Naive thymus-derived CD4-positive, alpha-beta T cell (primary cell): ENCODE data around the gene CAMK4. TPM values are rescaled to one million over a fixed set of nuclear protein-coding genes. Genes with fewer than 3 reads are reported as not detected.

Experiments used
- ATAC-seq: fragments of 150-1000 bp; cut with Tn5 transposase; 2 replicates; pipeline ENCODE4 v1.10.0; 2021; ENCODE audit warnings: mild to moderate bottlenecking, moderate library complexity
- CTCF ChIA-PET: fragments of 350-600 bp; sonication (Branson Sonifier 250); formaldehyde crosslinking; loops from one replicate; lab custom pipeline; 2021; ENCODE audit warnings: antibody characterized with exemption; lab: Charles Lee
- POLR2A ChIA-PET: fragments of 350-600 bp; sonication (Branson Sonifier 250); formaldehyde crosslinking; loops from one replicate; lab custom pipeline; 2021; ENCODE audit warnings: antibody characterized with exemption, inconsistent platforms; lab: Charles Lee
- DNase-seq, 9 donors: peaks; one replicate each; pipeline versions ENCODE4 v3.0.0 to v3.0.0-alpha.2; 2020 to 2022; ENCODE audit warnings: mixed read lengths in 1 of 9
- H3K27ac ChIP-seq: one replicate; pipeline ENCODE4 v1.7.0; 2013; ENCODE audit warnings: mild to moderate bottlenecking, low read depth, low read length, moderate library complexity
- H3K27me3 ChIP-seq, 2 donors: one replicate each; pipeline ENCODE4 v1.7.0; 2013; ENCODE audit warnings: low read length in 2 of 2, mild to moderate bottlenecking in 2 of 2, moderate library complexity in 2 of 2; ENCODE audit not compliant: control insufficient read depth in 2 of 2, insufficient read depth in 2 of 2
- H3K36me3 ChIP-seq, 3 experiments: 1 replicate in 2 of 3; 2 replicates in 1 of 3; pipeline ENCODE4 v1.7.0; 2013; ENCODE audit warnings: low read length in 3 of 3, mild to moderate bottlenecking in 3 of 3, moderate library complexity in 1 of 3; ENCODE audit not compliant: insufficient read depth in 3 of 3, control insufficient read depth in 2 of 3
- H3K4me1 ChIP-seq, 2 donors: one replicate each; pipeline ENCODE4 v1.7.0; 2013; ENCODE audit warnings: low read length in 2 of 2, mild to moderate bottlenecking in 2 of 2, moderate library complexity in 1 of 2; ENCODE audit not compliant: control insufficient read depth in 2 of 2, insufficient read depth in 2 of 2
- H3K4me3 ChIP-seq: 2 replicates; pipeline ENCODE4 v1.7.0; 2013; ENCODE audit warnings: mild to moderate bottlenecking, low read length
- H3K9me3 ChIP-seq, 3 experiments: 1 replicate in 2 of 3; 2 replicates in 1 of 3; pipeline ENCODE4 v1.7.0; 2013; ENCODE audit warnings: low read length in 3 of 3; ENCODE audit not compliant: control insufficient read depth in 2 of 3
- H3K27ac Mint-ChIP-seq, 9 donors: one replicate each; pipeline ENCODE4 v1.8.0; 2020 to 2022; ENCODE audit warnings: mixed read lengths in 9 of 9, mild to moderate bottlenecking in 8 of 9, moderate library complexity in 5 of 9, inconsistent platforms in 2 of 9
- H3K27me3 Mint-ChIP-seq, 5 donors: one replicate each; pipeline ENCODE4 v1.8.0; 2021 to 2022; ENCODE audit warnings: mixed read lengths in 5 of 5, mild to moderate bottlenecking in 1 of 5
- H3K36me3 Mint-ChIP-seq, 5 donors: one replicate each; pipeline ENCODE4 v1.8.0; 2020 to 2022; ENCODE audit warnings: mixed read lengths in 5 of 5, mild to moderate bottlenecking in 3 of 5, inconsistent platforms in 1 of 5
- H3K4me1 Mint-ChIP-seq, 7 donors: one replicate each; pipeline ENCODE4 v1.8.0; 2020 to 2022; ENCODE audit warnings: mixed read lengths in 7 of 7, mild to moderate bottlenecking in 3 of 7, inconsistent platforms in 1 of 7
- H3K4me3 Mint-ChIP-seq, 10 donors: one replicate each; pipeline ENCODE4 v1.8.0; 2020 to 2022; ENCODE audit warnings: mild to moderate bottlenecking in 10 of 10, mixed read lengths in 10 of 10, moderate library complexity in 6 of 10, inconsistent platforms in 2 of 10
- H3K9me3 Mint-ChIP-seq, 11 donors: one replicate each; pipeline ENCODE4 v1.8.0; 2020 to 2022; ENCODE audit warnings: mixed read lengths in 11 of 11, mild to moderate bottlenecking in 4 of 11, inconsistent platforms in 1 of 11, moderate library complexity in 1 of 11
- intact Hi-C, 2 donors: fragments of 100-400 bp; cut with micrococcal nuclease; formaldehyde crosslinking; loops; one replicate each; pipeline ENCODE4 v1.15.1; 2023
- polyA plus RNA-seq, 2 donors: library from polyadenylated mRNA; unstranded; fragments of 300-500 nt; fragmentation: Illumina TruSeq; gene quantifications; one replicate each; pipeline ENCODE4 v1.2.3, GENCODE V29; 2021
- total RNA-seq, 6 experiments: library from RNA in 5 of 6; stranded (reverse) in 5 of 6; gene quantifications; 1 replicate in 5 of 6; 2 replicates in 1 of 6; pipeline ENCODE4 v1.2.3 and lab custom pipeline; 2021 to 2026

Gene CAMK4
- total and polyA plus RNA-seq, 7 experiments from 2014 or later: 118 to 366 (median 200) TPM

- Mint-ChIP-seq H3K9me3 (peaks cover 0 to 6% (median 0%) of the 10 kb centered on the region in 11 donors), H3K27ac (peak overlapping the region in 5 of 9 donors; percentile 0 to 83 (median 49)), H3K4me1 (peaks cover 7 to 88% (median 56%) of the 10 kb centered on the region in 7 donors), H3K4me3 (peak overlapping the region in 4 of 10 donors; percentile 2 to 37 (median 20)), H3K27me3 (no peaks in the 10 kb centered on the region), H3K36me3 (peaks cover 6 to 56% (median 36%) of the 10 kb centered on the region in 5 donors)
- H3K27ac ChIP-seq: no peak overlapping the region
- H3K4me1 ChIP-seq: peaks cover 0 to 23% of the 10 kb centered on the region in 2 donors
- intact Hi-C loops: no loop called here
- peaks cover 0 to 10% (median 3%) of the 10 kb centered on the region in 3 experiments for H3K36me3 ChIP-seq
- ATAC-seq (no peak), DNase-seq (peak in 3 of 9 donors; percentile 18 to 36 (median 27))
- no peaks in the 10 kb centered on the region for H3K9me3 ChIP-seq
- CTCF ChIA-PET: interaction anchor here (0.6 kb wide), 1 partner anchor 67 kb away, joined by 3 read pairs; no protein-coding TSS in a partner anchor
- POLR2A ChIA-PET: no interaction called here
- no peak overlapping the region for H3K4me3 ChIP-seq
- H3K27me3 ChIP-seq: no peaks in the 10 kb centered on the region
Measured at GRCh38 chr5:111364992-111365391, 140.8 kb downstream of the CAMK4 start.

DNA sequence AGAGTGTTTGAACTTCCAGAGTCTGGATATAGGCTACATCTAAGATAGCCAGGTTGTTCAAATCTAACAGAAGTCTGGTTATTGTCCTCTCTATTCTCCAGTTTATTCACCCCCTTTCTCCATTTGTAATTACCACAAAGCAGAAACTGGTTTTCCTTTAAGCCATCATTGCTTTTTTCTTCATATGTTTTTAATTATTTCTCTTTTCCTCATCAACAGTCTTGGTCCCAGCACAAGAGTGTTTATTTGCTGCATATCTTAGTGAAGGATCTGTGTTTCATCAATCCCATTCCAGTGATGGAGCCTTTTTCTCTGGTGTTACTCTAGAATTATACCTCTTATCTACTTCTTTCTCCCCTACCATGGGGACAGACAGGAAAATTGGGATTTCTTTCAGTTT is 142.2 kb downstream of the CAMK4 start:
- Histone ChIP-seq H3K27ac (no peak overlapping the region), H3K4me1 (peaks cover 0 to 16% of the 10 kb centered on the region in 2 donors), H3K27me3 (no peaks in the 10 kb centered on the region), H3K4me3 (no peak overlapping the region), H3K36me3 (peaks cover 0 to 10% (median 3%) of the 10 kb centered on the region in 3 experiments), H3K9me3 (no peaks in the 10 kb centered on the region)
- Mint-ChIP-seq H3K4me1 (peaks cover 7 to 83% (median 51%) of the 10 kb centered on the region in 7 donors), H3K4me3 (no peak overlapping the region), H3K27ac (peak overlapping the region in 1 of 9 donors; percentile 30), H3K36me3 (peaks cover 6 to 63% (median 43%) of the 10 kb centered on the region in 5 donors), H3K9me3 (peaks cover 0 to 6% (median 0%) of the 10 kb centered on the region in 11 donors), H3K27me3 (no peaks in the 10 kb centered on the region)
- POLR2A ChIA-PET: no interaction called here
- intact Hi-C loops: no loop called here
- CTCF ChIA-PET: no interaction called here
- no peak for ATAC-seq
- no peak for DNase-seq

- no peaks in the 10 kb centered on the region for H3K27me3 Mint-ChIP-seq
- Histone ChIP-seq H3K27me3 (no peaks in the 10 kb centered on the region), H3K9me3 (no peaks in the 10 kb centered on the region), H3K27ac (no peak overlapping the region), H3K4me1 (peaks cover 0 to 16% of the 10 kb centered on the region in 2 donors), H3K4me3 (no peak overlapping the region), H3K36me3 (peaks cover 0 to 10% (median 3%) of the 10 kb centered on the region in 3 experiments)
- peaks cover 11 to 68% (median 49%) of the 10 kb centered on the region in 5 donors for H3K36me3 Mint-ChIP-seq
- ATAC-seq (no peak), DNase-seq (no peak)
- ChIA-PET POLR2A (no interaction called here), CTCF (interaction anchor here (0.5 kb wide), 1 partner anchor 10 kb away, joined by 4 read pairs; no protein-coding TSS in a partner anchor)
- H3K27ac Mint-ChIP-seq: peak overlapping the region in 1 of 9 donors; percentile 46
- H3K4me1 Mint-ChIP-seq: peaks cover 7 to 83% (median 58%) of the 10 kb centered on the region in 7 donors
- peaks cover 0 to 9% (median 0%) of the 10 kb centered on the region in 11 donors for H3K9me3 Mint-ChIP-seq
- intact Hi-C loops: no loop called here
- H3K4me3 Mint-ChIP-seq: no peak overlapping the region
Measured at GRCh38 chr5:111367115-111367514, 142.9 kb downstream of the CAMK4 start.

DNA sequence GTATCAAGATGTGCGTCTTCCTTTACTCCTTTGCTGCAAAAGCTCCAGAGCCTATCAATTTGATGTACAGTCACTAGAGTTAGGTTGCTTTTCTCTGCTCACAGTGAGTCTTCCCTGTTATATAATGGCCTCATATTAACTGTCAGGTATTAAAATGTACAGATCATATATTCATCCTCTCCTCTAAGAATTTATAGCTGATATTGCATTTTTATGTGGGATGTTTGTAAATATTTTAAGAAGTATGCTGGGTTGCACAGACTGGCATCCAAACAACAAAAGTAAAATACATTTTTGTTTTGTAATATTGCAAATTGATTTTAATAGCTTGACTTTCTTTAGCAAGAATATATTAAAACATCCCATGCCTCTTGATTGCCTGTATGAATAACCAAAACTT is 148.6 kb downstream of the CAMK4 start:
- ChIA-PET CTCF (interaction anchor here (1.4 kb wide), 1 partner anchor 16 kb away, joined by 3 read pairs; no protein-coding TSS in a partner anchor), POLR2A (interaction anchor here (0.6 kb wide), 1 partner anchor 257 kb away, joined by 4 read pairs; no protein-coding TSS in a partner anchor)
- H3K36me3 Mint-ChIP-seq: peaks cover 15 to 67% (median 56%) of the 10 kb centered on the region in 5 donors
- H3K9me3 ChIP-seq: no peaks in the 10 kb centered on the region
- peaks cover 4 to 84% (median 68%) of the 10 kb centered on the region in 7 donors for H3K4me1 Mint-ChIP-seq
- no peak overlapping the region for H3K27ac ChIP-seq
- peak overlapping the region in 1 of 10 donors; percentile 9 for H3K4me3 Mint-ChIP-seq
- no peaks in the 10 kb centered on the region for H3K4me1 ChIP-seq
- DNase-seq (no peak), ATAC-seq (no peak)
- H3K27me3 ChIP-seq: no peaks in the 10 kb centered on the region
- no peak overlapping the region for H3K4me3 ChIP-seq
- intact Hi-C loops: no loop called here
- peak overlapping the region in 2 of 9 donors; percentile 33 to 67 for H3K27ac Mint-ChIP-seq
- peaks cover 0 to 17% (median 0%) of the 10 kb centered on the region in 3 experiments for H3K36me3 ChIP-seq
- no peaks in the 10 kb centered on the region for H3K27me3 Mint-ChIP-seq
- peaks cover 0 to 5% (median 0%) of the 10 kb centered on the region in 11 donors for H3K9me3 Mint-ChIP-seq

DNA sequence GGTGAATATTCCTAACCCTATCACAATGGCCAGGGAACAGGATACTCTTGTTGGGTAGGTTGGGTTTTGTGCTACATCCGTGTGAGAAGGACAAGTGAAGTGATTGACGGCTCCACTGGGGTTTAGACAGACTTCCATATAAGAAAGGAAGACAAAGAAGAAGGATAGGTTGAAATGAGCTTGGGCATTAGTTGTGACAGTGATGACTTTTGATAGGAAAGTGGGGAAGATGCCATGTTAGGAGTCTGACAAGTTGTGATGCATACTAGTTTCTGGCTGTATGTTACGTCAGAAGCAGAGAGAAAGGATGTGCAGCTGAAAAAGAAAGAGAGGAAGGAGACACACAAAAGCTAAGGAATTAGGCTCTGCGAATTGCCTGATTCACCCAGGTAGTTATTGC is 150.2 kb downstream of the CAMK4 start:
- POLR2A ChIA-PET: no interaction called here
- ATAC-seq: no peak
- Mint-ChIP-seq H3K4me1 (peaks cover 4 to 82% (median 72%) of the 10 kb centered on the region in 7 donors), H3K27me3 (no peaks in the 10 kb centered on the region), H3K36me3 (peaks cover 15 to 66% (median 59%) of the 10 kb centered on the region in 5 donors), H3K4me3 (peak overlapping the region in 1 of 10 donors; percentile 18), H3K27ac (peak overlapping the region in 1 of 9 donors; percentile 4), H3K9me3 (peaks cover 0 to 5% (median 0%) of the 10 kb centered on the region in 11 donors)
- Histone ChIP-seq H3K4me1 (no peaks in the 10 kb centered on the region), H3K4me3 (no peak overlapping the region), H3K9me3 (no peaks in the 10 kb centered on the region), H3K27me3 (no peaks in the 10 kb centered on the region), H3K36me3 (peaks cover 0 to 23% (median 0%) of the 10 kb centered on the region in 3 experiments), H3K27ac (no peak overlapping the region)
- intact Hi-C loops: no loop called here
- DNase-seq: no peak
- CTCF ChIA-PET: no interaction called here

DNA sequence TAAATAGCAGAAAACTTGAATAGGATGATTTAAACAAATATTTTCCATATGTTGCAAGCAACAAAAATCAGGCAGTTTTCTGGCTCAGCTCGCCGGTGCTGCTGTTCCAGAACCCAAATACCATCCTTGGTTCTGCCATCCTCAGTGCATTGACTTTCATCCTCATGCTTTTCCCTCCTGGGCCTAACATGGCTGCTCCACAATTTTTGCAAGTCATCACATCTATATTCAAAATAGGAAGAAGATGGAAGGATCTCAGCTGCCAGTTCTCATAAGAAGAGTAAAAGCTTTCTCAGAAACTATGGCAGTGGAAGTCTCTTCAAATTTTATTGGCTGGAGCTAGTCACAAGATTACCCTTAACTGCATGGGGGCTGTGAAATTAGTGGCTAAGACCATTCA is 151.5 kb downstream of the CAMK4 start:
- no peaks in the 10 kb centered on the region for H3K27me3 Mint-ChIP-seq
- POLR2A ChIA-PET: interaction anchor here (0.7 kb wide), 1 partner anchor 98 kb away, joined by 3 read pairs; no protein-coding TSS in a partner anchor
- Histone ChIP-seq H3K4me3 (no peak overlapping the region), H3K27me3 (no peaks in the 10 kb centered on the region), H3K9me3 (no peaks in the 10 kb centered on the region), H3K27ac (no peak overlapping the region), H3K4me1 (no peaks in the 10 kb centered on the region), H3K36me3 (peaks cover 0 to 23% (median 0%) of the 10 kb centered on the region in 3 experiments)
- H3K27ac Mint-ChIP-seq: peak overlapping the region in 2 of 9 donors; percentile 10 to 65
- H3K36me3 Mint-ChIP-seq: peaks cover 15 to 69% (median 60%) of the 10 kb centered on the region in 5 donors
- CTCF ChIA-PET: no interaction called here
- peaks cover 4 to 91% (median 79%) of the 10 kb centered on the region in 7 donors for H3K4me1 Mint-ChIP-seq
- peaks cover 0 to 5% (median 0%) of the 10 kb centered on the region in 11 donors for H3K9me3 Mint-ChIP-seq
- intact Hi-C loops: no loop called here
- DNase-seq (no peak), ATAC-seq (no peak)
- H3K4me3 Mint-ChIP-seq: peak overlapping the region in 1 of 10 donors; percentile 8
